Measurements from ENCODE around the gene GSTA5.
"Not testable (repeated sequence)": the region's sequence is repeated elsewhere in the genome, so short reads cannot be mapped to it uniquely, and the experiment has no call there.

GSTA5 gene

GRCh38 chr6:52830869-52831268, 9.7 kb downstream of the GSTA5 start:
- not testable (repeated sequence) for DNase-seq

- no peak for DNase-seq
These were observed 11.4 kb downstream of the GSTA5 start for GRCh38 chr6:52829046-52829817.

DNA sequence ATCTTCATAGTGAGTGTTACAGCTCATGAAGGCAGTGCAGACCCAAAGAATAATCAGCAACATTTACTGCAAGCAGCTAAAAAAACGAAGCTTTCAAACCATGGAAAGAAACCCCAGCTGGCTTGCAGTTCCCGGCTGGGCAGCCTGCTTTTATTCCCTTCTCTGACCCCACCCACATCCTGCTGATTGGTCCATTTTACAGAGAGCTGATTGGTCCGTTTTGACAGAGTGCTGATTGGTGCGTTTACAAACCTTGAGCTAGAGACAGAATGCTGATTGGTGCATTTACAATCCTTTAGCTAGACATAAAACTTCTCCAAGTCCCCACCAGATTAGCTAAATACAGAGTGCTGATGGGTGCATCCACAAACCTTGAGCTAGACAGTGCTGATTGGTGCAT, 12.0 kb downstream of the GSTA5 start:
- DNase-seq: not testable (repeated sequence)

- not testable (repeated sequence) for DNase-seq
These were observed 13.4 kb downstream of the GSTA5 start for GRCh38 chr6:52827073-52827783.

- no peak for DNase-seq
These were observed 14.1 kb downstream of the GSTA5 start for GRCh38 chr6:52826513-52826912.

DNA sequence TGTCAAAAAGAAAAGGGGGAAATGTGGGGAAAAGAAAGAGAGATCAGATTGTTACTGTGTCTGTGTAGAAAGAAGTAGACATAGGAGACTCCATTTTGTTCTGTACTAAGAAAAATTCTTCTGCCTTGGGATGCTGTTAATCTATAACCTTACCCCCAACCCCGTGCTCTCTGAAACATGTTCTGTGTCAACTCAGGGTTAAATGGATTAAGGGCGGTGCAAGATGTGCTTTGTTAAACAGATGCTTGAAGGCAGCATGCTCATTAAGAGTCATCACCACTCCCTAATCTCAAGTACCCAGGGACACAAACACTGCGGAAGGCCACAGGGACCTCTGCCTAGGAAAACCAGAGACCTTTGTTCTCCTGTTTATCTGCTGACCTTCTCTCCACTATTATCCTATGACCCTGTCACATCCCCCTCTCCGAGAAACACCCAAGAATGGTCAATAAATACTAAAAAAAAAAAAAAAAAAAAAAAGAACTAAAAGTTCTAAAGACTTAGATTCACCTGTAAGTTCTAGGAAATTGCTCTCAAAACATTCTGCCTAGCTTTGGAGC, 14.6 kb downstream of the GSTA5 start:
- DNase-seq: not testable (repeated sequence)

DNA sequence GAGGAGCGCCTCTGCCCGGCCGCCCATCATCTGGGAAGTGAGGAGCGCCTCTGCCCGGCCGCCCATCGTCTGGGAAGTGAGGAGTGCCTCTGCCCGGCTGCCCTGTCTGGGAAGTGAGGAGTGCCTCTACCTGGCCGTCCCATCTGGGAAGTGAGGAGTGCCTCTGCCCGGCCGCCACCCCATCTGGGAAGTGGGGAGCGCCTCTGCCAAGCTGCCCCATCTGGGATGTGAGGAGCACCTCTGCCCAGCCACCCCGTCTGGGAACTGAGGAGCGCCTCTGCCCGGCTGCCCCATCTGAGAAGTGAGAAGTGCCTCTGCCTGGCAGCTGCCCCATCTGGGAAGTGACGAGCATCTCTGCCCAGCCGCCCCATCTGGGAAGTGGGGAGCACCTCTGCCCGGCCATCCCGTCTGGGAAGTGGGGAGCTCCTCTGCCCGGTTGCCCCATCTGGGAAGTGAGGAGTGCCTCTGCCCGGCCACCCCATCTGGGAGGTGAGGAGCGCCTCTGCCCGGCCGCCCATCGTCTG, 15.3 kb downstream of the GSTA5 start:
- not testable (repeated sequence) for DNase-seq

- no peak for DNase-seq
These were observed 18.8 kb downstream of the GSTA5 start for GRCh38 chr6:52821842-52822241.

DNA sequence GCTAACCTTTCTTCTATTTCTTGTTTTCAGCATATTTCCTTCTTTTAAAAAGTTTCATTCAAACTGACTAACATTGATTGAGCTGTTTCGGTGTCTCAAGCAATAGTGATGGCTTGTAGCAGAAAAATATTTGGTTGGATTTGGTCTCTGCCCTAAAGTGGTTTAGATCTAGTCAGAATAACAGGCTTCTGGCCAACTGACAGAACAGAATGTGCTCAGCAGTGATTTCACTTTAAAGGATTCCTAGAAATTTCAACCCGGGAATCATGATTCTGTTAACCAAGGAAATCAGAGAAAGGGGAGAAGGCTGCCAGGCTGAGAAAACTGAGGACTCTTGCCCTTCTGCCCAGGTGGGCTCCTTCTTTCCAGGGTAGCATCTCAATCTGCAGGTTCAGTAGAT, 20.4 kb downstream of the GSTA5 start:
- no peak for DNase-seq

DNA sequence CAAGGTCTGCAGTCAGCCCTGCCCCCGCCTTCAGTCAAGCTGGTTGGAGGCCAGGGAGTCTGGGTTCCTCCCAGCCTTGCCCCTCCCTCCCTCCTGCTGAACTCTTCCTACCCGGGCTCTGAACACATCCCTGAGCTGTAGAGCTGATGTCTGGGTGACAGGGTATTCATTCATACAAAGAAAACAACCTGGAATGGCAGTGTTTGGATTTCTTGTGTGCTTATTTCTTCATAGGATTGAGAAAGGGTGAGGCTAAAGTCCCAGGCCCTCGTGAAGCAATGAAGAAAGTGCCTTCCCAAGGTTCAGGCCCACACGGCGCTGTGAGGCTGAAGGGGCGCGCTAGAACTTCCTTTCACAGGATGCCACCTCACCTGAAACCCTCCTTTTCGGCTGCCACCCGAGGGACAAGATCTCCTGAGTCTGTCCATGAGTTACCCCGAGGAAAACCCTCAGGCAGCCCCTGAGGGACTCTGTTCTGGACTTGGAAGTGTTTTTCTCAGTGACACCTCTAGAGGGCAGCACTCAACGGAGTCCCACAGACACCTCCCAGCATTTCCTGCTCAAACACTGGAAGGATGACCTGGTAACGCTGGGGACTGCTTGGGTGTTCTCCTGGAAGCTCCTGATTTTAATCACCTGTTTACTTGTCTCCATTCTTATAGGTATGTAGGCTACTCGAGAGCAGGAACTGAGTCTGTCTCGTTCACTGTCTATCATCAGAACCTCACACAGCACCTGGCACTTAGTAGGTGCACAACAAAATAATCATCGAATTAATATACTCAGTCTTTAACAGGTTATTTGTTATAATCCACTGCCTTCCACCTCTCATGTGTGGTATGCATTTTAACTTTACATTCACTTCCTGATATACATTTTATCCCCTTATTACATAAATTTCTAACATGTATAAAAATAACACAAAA, 25.2 kb downstream of the GSTA5 start:
- DNase-seq: no peak

- not testable (repeated sequence) for DNase-seq
These were observed 26.1 kb downstream of the GSTA5 start for GRCh38 chr6:52814545-52814944.

- not testable (repeated sequence) for DNase-seq
These were observed 30.8 kb downstream of the GSTA5 start for GRCh38 chr6:52809777-52810176.

DNA sequence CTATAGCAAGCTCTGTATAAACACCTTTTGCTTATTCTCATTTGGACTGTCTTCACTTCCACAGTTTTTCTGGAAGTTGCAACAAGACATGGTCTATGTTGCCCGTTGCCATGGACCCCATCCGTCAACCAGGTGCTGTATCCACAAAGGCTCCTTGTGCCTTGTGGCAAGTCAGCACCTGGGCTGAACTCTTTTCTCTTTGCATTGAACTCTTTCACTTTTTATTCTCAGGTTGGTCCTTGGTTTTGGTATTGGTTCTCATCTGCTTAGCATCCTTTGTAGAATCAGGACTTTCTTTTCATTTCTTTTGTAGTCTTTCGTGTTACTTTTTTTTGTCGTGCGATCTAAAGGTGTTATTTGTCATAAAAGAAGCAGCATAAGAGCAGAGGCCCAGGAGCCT, 32.0 kb downstream of the GSTA5 start:
- no peak for DNase-seq

GRCh38 chr6:52803668-52804255, 36.9 kb downstream of the GSTA5 start, which contains the start of gene GSTA1:
TSS of gene GSTA1 (minus strand) at chr6:52803816. CDS start at chr6:52799267, 4,549 bp downstream.
- DNase-seq: not testable (repeated sequence)

GRCh38 chr6:52802806-52803205, 37.8 kb downstream of the GSTA5 start:
- DNase-seq: no peak

DNA sequence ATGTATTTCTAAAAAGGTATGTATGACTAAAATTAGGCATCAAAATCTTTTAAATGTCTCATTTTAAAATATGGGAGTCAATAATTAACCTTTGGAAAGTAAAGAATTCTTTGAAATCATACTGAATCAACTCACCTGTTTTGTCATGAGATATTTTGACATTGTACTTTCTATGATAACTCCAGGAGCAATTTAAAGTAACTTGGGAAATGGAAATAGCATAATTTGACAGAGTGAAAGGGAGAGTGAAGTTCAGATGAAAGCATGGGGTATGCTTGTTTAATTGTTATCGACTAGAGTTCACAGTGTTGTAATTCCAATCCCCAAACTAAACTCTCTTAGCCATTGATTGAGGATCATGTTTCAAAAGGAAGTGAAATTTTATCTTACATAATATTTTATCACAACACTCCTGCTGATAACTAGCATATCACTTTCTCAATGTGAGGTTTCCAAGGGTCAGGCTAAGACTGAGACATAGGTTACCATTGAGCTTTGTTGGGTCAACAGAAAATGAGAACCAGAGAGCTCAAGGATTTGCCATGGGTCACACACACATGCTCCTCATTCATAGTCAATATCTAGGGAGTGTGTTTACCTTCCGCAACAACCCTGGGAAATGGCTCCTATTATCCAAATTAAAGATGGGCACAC, 39.3 kb downstream of the GSTA5 start:
- DNase-seq: no peak

DNA sequence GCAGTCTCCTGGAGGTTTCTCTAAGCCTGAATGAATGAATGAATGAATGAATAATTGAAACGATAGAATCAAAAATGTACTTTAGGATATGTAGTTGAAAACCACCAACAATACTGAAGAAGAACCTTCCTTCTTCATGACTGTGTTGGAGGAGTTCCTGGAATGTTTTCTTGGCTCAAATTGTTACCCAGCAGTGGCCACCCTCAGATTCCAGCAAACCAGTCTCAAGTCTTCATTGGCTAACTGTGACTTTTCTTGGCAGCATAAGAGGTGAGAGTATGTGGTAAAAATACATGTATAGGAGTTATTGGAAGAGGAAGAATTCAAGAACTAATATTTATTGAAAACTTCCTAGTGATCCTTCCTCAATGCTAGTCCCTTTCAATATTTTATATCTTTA, 41.3 kb downstream of the GSTA5 start:
- DNase-seq: not testable (repeated sequence)

- not testable (repeated sequence) for DNase-seq
These were observed 46.2 kb downstream of the GSTA5 start for GRCh38 chr6:52794366-52794765.

- no peak for DNase-seq
These were observed 49.8 kb downstream of the GSTA5 start for GRCh38 chr6:52790861-52791260.

- not testable (repeated sequence) for DNase-seq
These were observed 51.0 kb downstream of the GSTA5 start for GRCh38 chr6:52789658-52790057.

DNA sequence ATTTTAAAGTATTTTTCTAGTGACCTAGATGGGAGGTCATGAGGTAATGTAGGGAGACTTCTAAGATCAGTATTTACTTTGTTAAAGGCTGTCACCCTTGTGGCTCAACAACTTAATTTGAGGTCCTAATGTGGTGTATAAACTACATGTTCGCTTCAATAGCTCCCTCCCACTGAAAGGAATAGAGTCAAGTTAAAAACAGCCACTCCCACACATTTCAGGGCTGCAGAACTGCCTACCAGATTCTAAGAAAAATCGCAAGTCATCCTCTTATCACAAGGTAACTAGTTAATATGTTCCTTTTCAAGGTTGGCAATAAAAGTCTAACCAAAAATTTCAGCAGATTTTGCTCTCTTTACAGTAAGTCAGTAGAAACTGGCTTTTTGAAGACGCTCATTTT, 52.1 kb downstream of the GSTA5 start:
- DNase-seq: no peak

All from left hindlimb (tissue), 1 donor.